GM21423 (cell line): ENCODE data around the gene PRKAR1A.

Experiments used
- ATAC-seq: cut with Tn5 transposase; IDR thresholded peaks from one replicate; pipeline ENCODE4 v1.9.1; 2021; ENCODE audit warnings: mild to moderate bottlenecking, moderate library complexity; ENCODE audit not compliant: unreplicated experiment

The PRKAR1A gene

GRCh38 chr17:68596411-68596945 is 84.2 kb downstream of the PRKAR1A start:
- ATAC-seq = no peak

- no peak for ATAC-seq
Measured at GRCh38 chr17:68598074-68598473, 85.8 kb downstream of the PRKAR1A start.

GRCh38 chr17:68598545-68598961 is 86.3 kb downstream of the PRKAR1A start:
- no peak for ATAC-seq

- no peak for ATAC-seq
Measured at GRCh38 chr17:68599091-68599490, 86.9 kb downstream of the PRKAR1A start.

GRCh38 chr17:68599552-68600066 is 87.4 kb downstream of the PRKAR1A start:
- no peak for ATAC-seq

GRCh38 chr17:68600067-68600930 is 88.1 kb downstream of the PRKAR1A start:
- no peak for ATAC-seq
